Endothelial cell (in vitro differentiated cells): ENCODE measurements around the gene PDE4B. TPM values are rescaled to one million over a fixed set of nuclear protein-coding genes. Genes with fewer than 3 reads are reported as not detected.

Experiments
- DNase-seq: peaks from one replicate; pipeline ENCODE4 v3.0.0; 2021; ENCODE audit warnings: low spot score
- H3K27ac Mint-ChIP-seq: one replicate; pipeline ENCODE4 v1.8.0; 2021; ENCODE audit warnings: mixed read lengths, inconsistent platforms; ENCODE audit not compliant: unreplicated experiment
- H3K27me3 Mint-ChIP-seq: one replicate; pipeline ENCODE4 v1.8.0; 2021; ENCODE audit warnings: mild to moderate bottlenecking, moderate library complexity, mixed read lengths, inconsistent platforms; ENCODE audit not compliant: unreplicated experiment
- H3K36me3 Mint-ChIP-seq: one replicate; pipeline ENCODE4 v1.8.0; 2021; ENCODE audit warnings: mild to moderate bottlenecking, low read depth, mixed read lengths, inconsistent platforms; ENCODE audit not compliant: unreplicated experiment
- H3K4me1 Mint-ChIP-seq: one replicate; pipeline ENCODE4 v1.8.0; 2021; ENCODE audit warnings: mild to moderate bottlenecking, mixed read lengths, inconsistent platforms; ENCODE audit not compliant: unreplicated experiment
- H3K4me3 Mint-ChIP-seq: one replicate; pipeline ENCODE4 v1.8.0; 2021; ENCODE audit warnings: mild to moderate bottlenecking, mixed read lengths, inconsistent platforms; ENCODE audit not compliant: unreplicated experiment
- H3K9me3 Mint-ChIP-seq: one replicate; pipeline ENCODE4 v1.8.0; 2021; ENCODE audit warnings: mixed read lengths, inconsistent platforms; ENCODE audit not compliant: unreplicated experiment
- CTCF ChIP-seq: fragments of 200-600 bp; sonication (generic); IDR thresholded peaks from one replicate; pipeline ENCODE4 v1.5.0; 2021; ENCODE audit warnings: antibody characterized with exemption; ENCODE audit not compliant: unreplicated experiment
- total RNA-seq: library from RNA; stranded (reverse); fragmentation: NEBNext Ultra II Directional; extraction: Animal tissue kit (Norgen Biotek cat#: 25700); gene quantifications from one replicate; pipeline ENCODE4 v1.2.1, GENCODE V29; 2021; ENCODE audit not compliant: unreplicated experiment

The PDE4B gene
- total RNA-seq, 1 donor from 2014 or later = 45.6 TPM

- Mint-ChIP-seq H3K4me1 (no peaks in the 10 kb centered on the region), H3K36me3 (no peaks in the 10 kb centered on the region), H3K27me3 (peaks cover 2% of the 10 kb centered on the region), H3K4me3 (no peak overlapping the region), H3K9me3 (no peaks in the 10 kb centered on the region), H3K27ac (no peak overlapping the region)
- no peak for TF ChIP-seq CTCF
- DNase-seq = no peak
Observed at GRCh38 chr1:66156144-66156543, 363.4 kb downstream of the PDE4B start.

GRCh38 chr1:66159800-66160199, 367.1 kb downstream of the PDE4B start:
- Mint-ChIP-seq H3K9me3 (no peaks in the 10 kb centered on the region), H3K27ac (no peak overlapping the region)

GRCh38 chr1:66160719-66161118, 368.0 kb downstream of the PDE4B start:
- no peaks in the 10 kb centered on the region for H3K27me3 Mint-ChIP-seq
- H3K36me3 Mint-ChIP-seq = no peaks in the 10 kb centered on the region
- H3K4me3 Mint-ChIP-seq = no peak overlapping the region
- no peak overlapping the region for H3K27ac Mint-ChIP-seq
- TF ChIP-seq CTCF = no peak
- no peaks in the 10 kb centered on the region for H3K9me3 Mint-ChIP-seq
- DNase-seq = no peak
- H3K4me1 Mint-ChIP-seq = no peaks in the 10 kb centered on the region

More at GRCh38 chr1:66159800-66160199, 367.1 kb downstream of the PDE4B start:
- Mint-ChIP-seq H3K36me3 (no peaks in the 10 kb centered on the region), H3K4me1 (no peaks in the 10 kb centered on the region), H3K4me3 (no peak overlapping the region), H3K27me3 (no peaks in the 10 kb centered on the region)
- no peak for TF ChIP-seq CTCF
- no peak for DNase-seq

- no peak for DNase-seq
- Mint-ChIP-seq H3K27me3 (no peaks in the 10 kb centered on the region), H3K27ac (no peak overlapping the region), H3K4me1 (peaks cover 4% of the 10 kb centered on the region), H3K9me3 (no peaks in the 10 kb centered on the region), H3K4me3 (no peak overlapping the region), H3K36me3 (no peaks in the 10 kb centered on the region)
- TF ChIP-seq CTCF = no peak
Observed at GRCh38 chr1:66166753-66167152, 374.1 kb downstream of the PDE4B start.

GRCh38 chr1:66167267-66167666, 374.6 kb downstream of the PDE4B start:
- no peak for TF ChIP-seq CTCF
- Mint-ChIP-seq H3K9me3 (no peaks in the 10 kb centered on the region), H3K4me1 (peaks cover 4% of the 10 kb centered on the region)

More at GRCh38 chr1:66167267-66167666, 374.6 kb downstream of the PDE4B start:
- no peak for DNase-seq
- H3K27me3 Mint-ChIP-seq = no peaks in the 10 kb centered on the region
- H3K36me3 Mint-ChIP-seq = no peaks in the 10 kb centered on the region
- no peak overlapping the region for H3K27ac Mint-ChIP-seq
- H3K4me3 Mint-ChIP-seq = no peak overlapping the region
